ENCODE results near the gene SLC6A3. TPM values are rescaled to one million over a fixed set of nuclear protein-coding genes. Genes with fewer than 3 reads are reported as not detected.
A peak's percentile ranks its signal among the peaks of the same experiment; 100 is the strongest.

SLC6A3 gene
- total and polyA plus RNA-seq, 2 experiments from 2014 or later: not detected

DNA sequence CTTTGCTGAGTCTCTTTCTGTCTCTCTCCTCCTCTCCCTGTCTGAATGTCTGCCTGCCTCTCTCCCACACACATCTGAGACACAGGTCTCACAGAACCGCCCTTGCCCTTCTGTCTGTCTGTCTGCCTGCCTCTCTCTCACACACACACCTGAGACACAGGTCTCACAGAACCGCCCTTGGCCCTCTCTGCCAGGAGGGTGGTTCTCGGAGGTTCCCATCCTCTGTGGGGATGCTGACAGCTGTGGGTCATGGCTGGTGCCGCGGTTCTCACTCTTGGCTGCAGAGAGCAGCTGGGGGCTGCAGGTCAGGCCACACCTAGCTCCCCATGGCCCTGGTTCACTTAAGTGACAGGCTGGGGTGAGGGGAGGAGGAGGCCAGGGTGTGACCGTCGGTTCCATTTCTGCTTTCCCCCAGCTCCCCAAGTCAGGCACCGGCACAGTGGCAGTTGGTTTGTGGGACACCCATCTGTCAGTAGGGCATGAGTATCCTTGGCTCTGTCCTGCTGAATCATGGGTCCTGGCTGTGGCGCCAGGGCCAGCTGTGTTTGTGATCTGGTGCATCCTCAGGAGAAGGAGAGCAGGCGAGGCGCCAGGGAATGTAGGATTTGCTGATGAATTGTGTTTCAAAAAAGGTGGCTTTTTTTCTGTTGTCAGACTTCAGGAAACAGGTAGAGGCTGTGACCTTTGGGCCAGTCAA is 58.0 kb downstream of the SLC6A3 start:
- Histone ChIP-seq H2AFZ (no peak overlapping the region), H3F3A (ENCODE audit: insufficient read depth) (no peaks in the 10 kb centered on the region), H3K79me2 (ENCODE audit: insufficient read depth) (no peaks in the 10 kb centered on the region), H3K4me3 (no peak overlapping the region), H3K4me2 (ENCODE audit: unreplicated experiment) (no peak overlapping the region), H3K9me2 (ENCODE audit: insufficient read depth) (no peaks in the 10 kb centered on the region), H3K9ac (no peak overlapping the region), H3K27ac (no peak overlapping the region), H3K4me1 (ENCODE audit: insufficient read depth) (no peaks in the 10 kb centered on the region), H3K9me3 (ENCODE audit: low read depth) (no peaks in the 10 kb centered on the region), H3K27me3 (replicated peaks; ENCODE audit: insufficient read depth) (peaks cover 26% of the 10 kb centered on the region), H3K36me3 (ENCODE audit: low read depth) (no peaks in the 10 kb centered on the region), H4K20me1 (ENCODE audit: insufficient read depth) (no peaks in the 10 kb centered on the region)
- no peak for DNase-seq
- TF ChIP-seq EZH2 (IDR thresholded peaks at IDR 0.05; ENCODE audit: insufficient read depth, poor library complexity, severe bottlenecking) (no peak), EZH2phosphoT487 (IDR thresholded peaks at IDR 0.05; ENCODE audit: insufficient read depth, low read depth) (no peak)
- in situ Hi-C loops (cut with MboI): no loop called here
- 60 to 61% methylated on average over 11 of the region's 11 CpGs for WGBS, 2 experiments (ENCODE audit: low coverage in 1 of 2, low lambda C conversion rate in 2 of 2, missing lambda C conversion rate in 2 of 2)

DNA sequence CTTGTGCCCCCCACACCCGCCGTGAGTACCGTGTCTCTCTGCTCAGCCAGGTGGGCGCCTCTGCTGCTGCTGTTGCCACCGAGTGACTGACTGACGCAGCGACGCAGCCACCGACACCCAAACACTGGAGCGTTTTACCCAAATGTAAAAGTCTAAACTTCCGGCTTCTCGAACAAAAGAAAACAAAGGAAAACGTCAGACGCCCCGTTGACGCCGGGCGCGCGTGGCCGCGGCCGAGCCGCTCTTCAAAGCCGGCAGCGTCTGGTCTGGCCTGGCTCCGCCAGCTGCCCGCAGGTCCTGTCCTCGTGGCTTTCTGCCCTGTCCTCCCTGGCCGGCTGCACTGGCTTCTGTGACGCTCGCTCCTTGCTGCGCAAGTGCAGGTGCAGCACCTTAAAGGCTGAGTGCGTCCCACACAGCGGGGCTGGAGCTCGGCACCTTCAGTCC is 58.9 kb downstream of the SLC6A3 start:
- WGBS, 2 experiments (ENCODE audit: low coverage in 1 of 2, low lambda C conversion rate in 2 of 2, missing lambda C conversion rate in 2 of 2): 4% methylated on average over 36 of the region's 36 CpGs
- Histone ChIP-seq H3F3A (ENCODE audit: insufficient read depth) (no peaks in the 10 kb centered on the region), H3K79me2 (ENCODE audit: insufficient read depth) (no peaks in the 10 kb centered on the region), H3K36me3 (ENCODE audit: low read depth) (no peaks in the 10 kb centered on the region), H3K27me3 (replicated peaks; ENCODE audit: insufficient read depth) (peaks cover 26% of the 10 kb centered on the region), H3K4me2 (ENCODE audit: unreplicated experiment) (peak overlapping the region; percentile 90), H3K4me1 (ENCODE audit: insufficient read depth) (no peaks in the 10 kb centered on the region), H2AFZ (peak overlapping the region; percentile 84), H3K9me3 (ENCODE audit: low read depth) (no peaks in the 10 kb centered on the region), H3K9me2 (ENCODE audit: insufficient read depth) (no peaks in the 10 kb centered on the region), H4K20me1 (ENCODE audit: insufficient read depth) (no peaks in the 10 kb centered on the region), H3K27ac (no peak overlapping the region), H3K9ac (peak overlapping the region; percentile 56), H3K4me3 (peak overlapping the region; percentile 67)
- in situ Hi-C loops (cut with MboI): no loop called here
- TF ChIP-seq EZH2phosphoT487 (IDR thresholded peaks at IDR 0.05; ENCODE audit: insufficient read depth, low read depth): no peak
- no peak for TF ChIP-seq EZH2 (IDR thresholded peaks at IDR 0.05; ENCODE audit: insufficient read depth, poor library complexity, severe bottlenecking)
- DNase-seq: peak; percentile 60

DNA sequence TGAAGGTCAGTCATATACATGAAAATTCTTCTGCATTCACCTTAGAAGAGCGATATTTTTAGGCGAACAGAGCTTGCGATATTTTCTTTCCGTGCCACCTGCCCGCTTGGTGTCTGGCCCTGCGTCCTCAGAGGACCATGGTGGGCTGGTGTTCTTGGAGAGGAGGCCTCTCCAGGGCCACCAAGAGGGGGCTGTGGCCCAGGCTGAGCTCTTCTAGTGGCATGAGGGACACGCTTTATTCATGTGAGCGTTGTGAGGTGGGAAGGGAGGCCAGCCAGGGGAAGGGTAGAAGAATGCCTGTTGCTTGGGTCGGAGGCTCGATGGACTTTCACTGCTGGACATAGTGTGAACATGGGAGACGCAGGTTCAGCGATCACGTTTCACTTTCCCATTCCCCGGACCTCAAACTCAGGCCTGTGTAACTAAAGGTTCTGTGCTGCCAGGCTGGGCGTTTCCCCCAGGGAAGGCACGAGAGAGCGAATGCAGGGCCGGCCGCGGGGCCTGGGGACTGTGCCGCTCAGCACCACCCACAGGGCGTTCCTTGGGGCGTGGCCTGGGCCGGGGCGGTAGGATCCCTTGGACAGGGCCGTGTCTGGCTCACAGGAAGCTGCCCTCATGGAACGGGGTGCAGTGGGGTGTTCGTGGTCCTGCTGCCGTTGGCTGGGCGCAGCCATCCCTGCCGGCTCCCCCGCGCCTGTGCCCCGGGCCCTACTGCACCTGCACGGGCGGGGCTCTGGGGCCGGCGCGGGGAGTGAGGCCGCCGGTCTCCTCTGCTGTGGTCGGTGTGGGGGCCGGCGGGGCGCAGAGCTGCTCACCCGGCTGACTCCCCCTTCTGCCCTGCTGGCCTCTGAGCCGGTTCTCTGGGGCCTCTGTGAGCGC is 59.6 kb downstream of the SLC6A3 start:
- H3K27ac ChIP-seq: no peak overlapping the region
- no peaks in the 10 kb centered on the region for H3K9me2 ChIP-seq (ENCODE audit: insufficient read depth)
- no peaks in the 10 kb centered on the region for H3F3A ChIP-seq (ENCODE audit: insufficient read depth)
- no peaks in the 10 kb centered on the region for H3K4me1 ChIP-seq (ENCODE audit: insufficient read depth)
- no peaks in the 10 kb centered on the region for H3K9me3 ChIP-seq (ENCODE audit: low read depth)
- 19 to 25% methylated on average over 31 to 41 of the region's 48 CpGs for WGBS, 2 experiments (ENCODE audit: low coverage in 1 of 2, low lambda C conversion rate in 2 of 2, missing lambda C conversion rate in 2 of 2)
- TF ChIP-seq EZH2phosphoT487 (IDR thresholded peaks at IDR 0.05; ENCODE audit: insufficient read depth, low read depth) (no peak), EZH2 (IDR thresholded peaks at IDR 0.05; ENCODE audit: insufficient read depth, poor library complexity, severe bottlenecking) (no peak)
- peak overlapping the region; percentile 56 for H3K9ac ChIP-seq
- H3K4me3 ChIP-seq: peak overlapping the region; percentile 67
- peak overlapping the region; percentile 90 for H3K4me2 ChIP-seq (ENCODE audit: unreplicated experiment)
- in situ Hi-C loops (cut with MboI): no loop called here
- no peaks in the 10 kb centered on the region for H3K79me2 ChIP-seq (ENCODE audit: insufficient read depth)
- H3K36me3 ChIP-seq (ENCODE audit: low read depth): no peaks in the 10 kb centered on the region
- H4K20me1 ChIP-seq (ENCODE audit: insufficient read depth): no peaks in the 10 kb centered on the region
- H3K27me3 ChIP-seq (replicated peaks; ENCODE audit: insufficient read depth): peaks cover 26% of the 10 kb centered on the region
- peak overlapping the region; percentile 84 for H2AFZ ChIP-seq
- DNase-seq: peak; percentile 66

DNA sequence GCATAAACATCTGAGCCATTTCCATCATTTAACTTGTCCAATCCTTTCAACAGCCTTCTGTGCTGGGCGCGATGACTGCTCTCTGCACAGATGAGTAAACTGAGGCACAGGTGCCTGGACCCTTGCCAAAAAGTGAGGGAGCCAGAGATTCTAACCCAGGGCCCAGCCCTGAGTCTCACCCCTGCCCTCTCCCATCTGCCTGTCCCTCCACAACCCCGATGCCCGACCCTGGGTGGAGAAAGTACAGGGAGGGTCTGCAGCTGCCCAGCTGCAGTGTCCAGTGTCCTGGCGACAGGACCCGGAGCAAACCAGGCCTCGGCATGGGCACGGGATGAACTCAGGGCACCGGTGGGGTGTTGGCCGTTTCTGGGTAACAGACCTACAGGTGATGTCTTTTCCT is 60.7 kb downstream of the SLC6A3 start:
- Histone ChIP-seq H2AFZ (no peak overlapping the region), H4K20me1 (ENCODE audit: insufficient read depth) (no peaks in the 10 kb centered on the region), H3K9ac (no peak overlapping the region), H3K9me2 (ENCODE audit: insufficient read depth) (no peaks in the 10 kb centered on the region), H3K4me1 (ENCODE audit: insufficient read depth) (no peaks in the 10 kb centered on the region), H3K4me3 (no peak overlapping the region), H3F3A (ENCODE audit: insufficient read depth) (no peaks in the 10 kb centered on the region), H3K27me3 (replicated peaks; ENCODE audit: insufficient read depth) (peaks cover 28% of the 10 kb centered on the region; the same call in 1 of the 2 replicates), H3K4me2 (ENCODE audit: unreplicated experiment) (no peak overlapping the region), H3K36me3 (ENCODE audit: low read depth) (no peaks in the 10 kb centered on the region), H3K79me2 (ENCODE audit: insufficient read depth) (no peaks in the 10 kb centered on the region), H3K27ac (no peak overlapping the region), H3K9me3 (ENCODE audit: low read depth) (no peaks in the 10 kb centered on the region)
- TF ChIP-seq EZH2 (IDR thresholded peaks at IDR 0.05; ENCODE audit: insufficient read depth, poor library complexity, severe bottlenecking) (no peak), EZH2phosphoT487 (IDR thresholded peaks at IDR 0.05; ENCODE audit: insufficient read depth, low read depth) (no peak)
- DNase-seq: no peak
- 75 to 82% methylated on average over 10 of the region's 10 CpGs for WGBS, 2 experiments (ENCODE audit: low coverage in 1 of 2, low lambda C conversion rate in 2 of 2, missing lambda C conversion rate in 2 of 2)
- in situ Hi-C loops (cut with MboI): no loop called here

Data from GM23248 (cell line).